Measurements from ENCODE around the gene PAX1.

The PAX1 gene

DNA sequence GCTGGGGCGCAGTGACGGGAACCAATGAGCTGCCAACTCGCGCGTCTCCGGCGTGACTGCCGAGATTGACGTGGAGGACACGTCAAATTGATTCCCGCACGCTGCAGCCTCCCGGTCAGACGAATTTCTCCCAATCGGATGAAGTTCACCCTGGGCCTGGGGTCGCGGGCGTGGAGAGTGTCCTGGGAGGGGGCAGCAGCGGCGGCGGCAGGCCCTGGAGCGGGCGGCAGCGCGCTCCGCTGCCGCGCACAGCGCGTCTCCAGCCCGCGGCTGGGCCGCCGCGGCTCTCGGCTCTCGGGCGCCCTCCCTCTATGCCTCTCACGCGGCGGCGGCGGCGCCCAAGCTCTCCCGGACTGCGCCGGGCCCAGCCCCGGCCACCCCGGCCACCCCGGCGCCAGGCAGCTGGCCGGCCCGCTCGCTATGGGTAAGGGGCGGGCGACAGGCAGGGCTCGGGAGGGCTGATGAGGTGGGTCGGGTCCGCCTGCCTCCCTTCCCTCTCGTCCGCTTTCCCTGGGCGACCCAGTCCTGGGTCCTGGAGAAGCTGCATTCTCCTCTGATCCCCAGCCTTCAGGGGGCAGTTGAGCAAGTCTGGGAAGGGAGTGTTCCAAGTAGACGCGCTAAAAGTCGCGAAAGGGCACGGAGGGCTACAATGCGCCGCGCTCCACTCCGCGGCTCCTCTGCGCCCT is at the start of gene PAX1:
PAX1 (plus strand) TSS at position 90 of the 686 bp plus-strand sequence; CDS start at position 139, 49 bp downstream.
- DNase-seq (ENCODE audit: low read depth): no peak
- TF ChIP-seq, protein P1, sequence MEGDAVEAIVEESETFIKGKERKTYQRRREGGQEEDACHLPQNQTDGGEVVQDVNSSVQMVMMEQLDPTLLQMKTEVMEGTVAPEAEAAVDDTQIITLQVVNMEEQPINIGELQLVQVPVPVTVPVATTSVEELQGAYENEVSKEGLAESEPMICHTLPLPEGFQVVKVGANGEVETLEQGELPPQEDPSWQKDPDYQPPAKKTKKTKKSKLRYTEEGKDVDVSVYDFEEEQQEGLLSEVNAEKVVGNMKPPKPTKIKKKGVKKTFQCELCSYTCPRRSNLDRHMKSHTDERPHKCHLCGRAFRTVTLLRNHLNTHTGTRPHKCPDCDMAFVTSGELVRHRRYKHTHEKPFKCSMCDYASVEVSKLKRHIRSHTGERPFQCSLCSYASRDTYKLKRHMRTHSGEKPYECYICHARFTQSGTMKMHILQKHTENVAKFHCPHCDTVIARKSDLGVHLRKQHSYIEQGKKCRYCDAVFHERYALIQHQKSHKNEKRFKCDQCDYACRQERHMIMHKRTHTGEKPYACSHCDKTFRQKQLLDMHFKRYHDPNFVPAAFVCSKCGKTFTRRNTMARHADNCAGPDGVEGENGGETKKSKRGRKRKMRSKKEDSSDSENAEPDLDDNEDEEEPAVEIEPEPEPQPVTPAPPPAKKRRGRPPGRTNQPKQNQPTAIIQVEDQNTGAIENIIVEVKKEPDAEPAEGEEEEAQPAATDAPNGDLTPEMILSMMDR (IDR thresholded peaks at IDR 0.05; ENCODE audit: insufficient read depth, low read depth, low read length, missing control alignments): no peak
- H3K4me3 ChIP-seq (ENCODE audit: low read length): no peak within 1 kb of the TSS

- no peak overlapping the region for H3K4me3 ChIP-seq (ENCODE audit: low read length)
- TF ChIP-seq, protein P1 (IDR thresholded peaks at IDR 0.05; ENCODE audit: insufficient read depth, low read depth, low read length, missing control alignments): no peak
- DNase-seq (ENCODE audit: low read depth): no peak
Measured at GRCh38 chr20:21656308-21657067, 49.0 kb upstream of the PAX1 start.

DNA sequence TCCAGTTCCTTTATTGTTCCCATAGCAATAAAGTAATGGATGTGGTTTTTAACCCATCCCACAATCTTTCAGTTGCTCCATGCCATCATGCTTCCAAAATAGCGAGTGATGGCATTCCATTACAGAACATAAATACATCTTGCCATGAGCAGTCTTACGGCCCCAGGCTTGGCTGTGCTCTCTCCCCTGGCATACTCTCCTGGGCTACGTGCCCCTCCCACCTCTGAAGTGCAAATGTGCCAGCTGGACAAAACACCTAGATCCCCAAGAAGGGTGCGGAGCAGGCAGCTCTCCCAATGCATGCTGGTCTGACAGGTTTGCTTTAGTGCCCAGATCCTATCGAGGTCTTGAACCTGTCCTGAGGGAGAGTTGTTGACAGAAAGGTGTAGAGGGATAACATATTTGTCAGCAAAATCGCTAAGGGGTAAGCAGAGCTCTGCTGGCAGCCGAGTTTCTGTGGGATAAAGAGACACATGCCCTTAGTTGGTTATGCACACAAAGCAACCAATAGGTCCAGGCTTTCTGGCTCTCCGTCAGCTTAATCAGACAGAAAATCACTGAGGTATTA is 43.9 kb upstream of the PAX1 start:
- TF ChIP-seq, protein P1 (IDR thresholded peaks at IDR 0.05; ENCODE audit: insufficient read depth, low read depth, low read length, missing control alignments): no peak
- no peak for DNase-seq (ENCODE audit: low read depth)

GRCh38 chr20:21663465-21663864 is 42.0 kb upstream of the PAX1 start:
- H3K4me3 ChIP-seq (ENCODE audit: low read length): no peak overlapping the region
- TF ChIP-seq, protein P1 (IDR thresholded peaks at IDR 0.05; ENCODE audit: insufficient read depth, low read depth, low read length, missing control alignments): no peak
- DNase-seq (ENCODE audit: low read depth): no peak

More for the DNA sequence above, 43.9 kb upstream of the PAX1 start:
- H3K4me3 ChIP-seq (ENCODE audit: low read length): no peak overlapping the region

DNA sequence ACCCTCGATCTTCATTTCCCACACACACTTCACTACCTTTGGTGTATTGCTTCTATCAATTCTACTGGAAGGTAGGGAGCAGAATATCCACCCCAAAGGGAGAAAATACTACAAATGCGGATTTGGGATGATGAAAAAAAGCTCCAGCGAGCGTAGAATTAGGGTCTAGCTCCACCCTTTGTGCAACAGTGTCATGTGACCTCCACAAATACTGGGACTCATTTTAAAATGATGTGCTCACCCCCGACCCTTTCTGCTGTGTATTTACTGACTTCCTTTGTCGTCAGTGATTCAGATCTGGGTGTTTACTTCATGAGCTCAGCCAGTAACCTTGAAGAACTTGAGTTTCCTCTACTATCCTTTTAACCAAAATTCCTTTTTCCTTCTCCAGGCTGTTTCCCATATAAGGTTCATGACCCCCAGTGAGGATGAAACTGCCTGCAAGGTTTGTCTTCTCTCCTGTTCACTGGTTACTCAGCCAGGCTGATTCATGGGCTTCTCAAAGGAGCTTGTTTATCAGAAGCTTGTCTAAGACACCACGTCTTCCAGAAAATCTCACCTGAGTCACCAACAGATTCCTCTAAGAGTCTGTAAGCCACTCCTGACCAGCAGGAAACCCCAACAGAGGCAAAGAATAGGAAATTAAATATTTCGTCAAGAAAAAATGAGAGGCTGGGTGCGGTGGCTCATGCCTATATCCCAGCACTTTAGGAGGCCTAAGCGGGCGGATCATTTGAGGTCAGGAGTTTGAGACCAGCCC is 39.6 kb upstream of the PAX1 start:
- TF ChIP-seq, protein P1 (IDR thresholded peaks at IDR 0.05; ENCODE audit: insufficient read depth, low read depth, low read length, missing control alignments): no peak
- H3K4me3 ChIP-seq (ENCODE audit: low read length): no peak overlapping the region
- peak; percentile 59 for DNase-seq (ENCODE audit: low read depth)

DNA sequence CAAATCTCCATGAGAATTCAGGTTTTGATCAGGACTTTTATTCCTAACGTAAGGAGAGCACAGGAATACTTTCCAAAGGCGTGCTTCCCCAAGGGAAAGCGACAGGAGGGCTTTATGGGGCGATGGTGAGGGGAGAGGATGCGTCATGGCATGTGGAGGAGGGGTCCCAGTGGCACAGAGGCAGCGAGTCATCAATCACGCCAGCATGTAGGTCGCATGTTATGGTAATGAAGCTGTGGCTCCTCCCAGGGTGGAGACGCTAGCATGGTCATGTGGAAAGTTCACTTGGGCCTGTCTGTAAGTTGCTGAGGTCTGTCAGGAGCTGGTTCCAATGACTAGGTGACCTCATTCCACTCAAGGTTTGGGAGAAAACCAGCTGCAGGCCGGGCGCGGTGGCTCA is 35.3 kb upstream of the PAX1 start:
- H3K4me3 ChIP-seq (ENCODE audit: low read length): no peak overlapping the region
- TF ChIP-seq, protein P1 (IDR thresholded peaks at IDR 0.05; ENCODE audit: insufficient read depth, low read depth, low read length, missing control alignments): no peak
- no peak for DNase-seq (ENCODE audit: low read depth)
